Fibroblast of skin of right quadriceps (primary cell): Measurements from ENCODE around the gene PTCD1.
"Not testable (repeated sequence)": the region's sequence is repeated elsewhere in the genome, so short reads cannot be mapped to it uniquely, and the experiment has no call there.

Experiments
- DNase-seq: peaks from one replicate; pipeline ENCODE4 v3.0.0-alpha.2; 2013

PTCD1 gene

GRCh38 chr7:99447943-99448342 lies 9.3 kb upstream of the PTCD1 start:
- no peak for DNase-seq

DNA sequence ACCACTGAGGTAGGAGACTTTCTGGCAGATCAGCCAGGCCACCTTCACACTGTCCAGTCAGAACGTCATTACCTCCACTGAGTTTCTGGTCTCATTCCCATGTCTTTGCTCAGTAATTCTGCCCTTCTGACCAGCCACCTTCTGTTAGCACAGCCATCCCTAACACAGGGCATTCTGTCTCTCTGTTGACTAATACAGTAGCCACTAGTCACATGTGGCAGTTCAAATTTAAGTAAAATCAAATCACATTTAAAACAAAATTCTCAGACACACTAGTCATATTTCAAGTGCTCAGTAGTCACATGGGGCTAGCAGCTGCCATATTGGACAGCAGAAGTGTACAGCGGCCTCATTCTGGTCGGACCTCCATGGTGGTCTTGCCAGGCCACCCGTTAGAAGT lies 7.5 kb upstream of the PTCD1 start:
- no peak for DNase-seq

DNA sequence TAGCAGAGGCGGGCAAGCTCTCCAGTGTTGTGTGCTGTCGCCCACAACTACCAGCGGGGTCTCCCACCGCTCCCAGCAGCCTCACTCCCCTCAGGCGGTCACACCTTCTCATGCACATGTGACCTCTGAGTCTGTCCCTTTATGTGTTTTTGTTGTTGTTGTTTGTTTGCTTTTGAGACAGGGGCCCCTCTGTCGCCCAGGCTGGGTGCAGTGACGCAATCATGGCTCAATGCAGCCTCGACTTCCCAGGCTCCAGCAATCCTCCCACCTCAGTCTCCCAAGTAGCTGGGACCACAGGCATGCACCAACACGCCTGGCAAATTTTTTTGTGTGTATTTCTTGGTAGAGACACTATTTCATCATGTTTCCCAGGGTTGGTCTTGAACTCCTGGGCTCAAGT lies 1.6 kb upstream of the PTCD1 start:
- peak; percentile 27 for DNase-seq

- no peak for DNase-seq
Observed at GRCh38 chr7:99437946-99438572, 539 bp downstream of the PTCD1 start.

DNA sequence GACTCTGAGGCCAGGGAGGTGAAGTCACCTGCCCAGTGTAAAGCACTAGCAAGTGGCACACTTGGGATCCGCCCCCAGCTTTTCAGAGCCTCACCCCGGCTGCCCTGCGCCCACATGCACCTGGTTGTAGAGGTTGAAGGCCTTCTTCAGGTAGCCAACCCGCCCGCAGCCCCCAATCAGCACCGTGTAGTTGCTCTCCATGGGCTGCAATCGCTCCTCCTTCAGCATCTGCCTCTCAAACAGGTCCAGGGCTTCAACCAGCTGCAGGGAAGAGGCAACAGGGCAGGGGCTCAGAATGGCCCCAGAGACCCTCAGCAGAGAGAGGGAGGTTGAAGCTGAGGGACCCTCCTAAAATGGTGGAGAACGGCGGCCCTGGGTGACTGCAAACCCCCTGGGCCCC lies 5.4 kb downstream of the PTCD1 start:
- no peak for DNase-seq

- DNase-seq, result not testable (repeated sequence)
Observed at GRCh38 chr7:99431756-99432540, 6.7 kb downstream of the PTCD1 start.

DNA sequence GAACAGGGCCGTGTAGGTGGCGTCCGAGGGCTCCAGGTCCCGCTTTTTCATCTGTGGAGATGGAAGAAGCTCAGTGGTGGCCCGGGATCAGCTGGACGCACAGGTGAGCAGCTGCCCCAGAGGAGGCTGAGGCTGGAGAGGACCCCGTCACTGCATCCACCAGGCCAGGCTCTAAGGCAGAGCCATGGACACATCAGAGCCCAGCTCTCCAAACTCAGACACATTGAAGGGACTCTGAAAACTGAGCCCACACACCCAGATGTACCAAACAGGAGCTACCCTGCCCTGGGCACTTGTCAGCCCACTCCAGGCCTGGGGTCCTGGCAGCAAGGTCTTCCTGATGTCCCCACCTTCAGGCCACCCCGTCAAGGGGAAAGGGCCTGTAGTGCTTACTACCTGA lies 8.8 kb downstream of the PTCD1 start:
- DNase-seq, result no peak

- no peak for DNase-seq
Observed at GRCh38 chr7:99428972-99429566, 9.5 kb downstream of the PTCD1 start.

DNA sequence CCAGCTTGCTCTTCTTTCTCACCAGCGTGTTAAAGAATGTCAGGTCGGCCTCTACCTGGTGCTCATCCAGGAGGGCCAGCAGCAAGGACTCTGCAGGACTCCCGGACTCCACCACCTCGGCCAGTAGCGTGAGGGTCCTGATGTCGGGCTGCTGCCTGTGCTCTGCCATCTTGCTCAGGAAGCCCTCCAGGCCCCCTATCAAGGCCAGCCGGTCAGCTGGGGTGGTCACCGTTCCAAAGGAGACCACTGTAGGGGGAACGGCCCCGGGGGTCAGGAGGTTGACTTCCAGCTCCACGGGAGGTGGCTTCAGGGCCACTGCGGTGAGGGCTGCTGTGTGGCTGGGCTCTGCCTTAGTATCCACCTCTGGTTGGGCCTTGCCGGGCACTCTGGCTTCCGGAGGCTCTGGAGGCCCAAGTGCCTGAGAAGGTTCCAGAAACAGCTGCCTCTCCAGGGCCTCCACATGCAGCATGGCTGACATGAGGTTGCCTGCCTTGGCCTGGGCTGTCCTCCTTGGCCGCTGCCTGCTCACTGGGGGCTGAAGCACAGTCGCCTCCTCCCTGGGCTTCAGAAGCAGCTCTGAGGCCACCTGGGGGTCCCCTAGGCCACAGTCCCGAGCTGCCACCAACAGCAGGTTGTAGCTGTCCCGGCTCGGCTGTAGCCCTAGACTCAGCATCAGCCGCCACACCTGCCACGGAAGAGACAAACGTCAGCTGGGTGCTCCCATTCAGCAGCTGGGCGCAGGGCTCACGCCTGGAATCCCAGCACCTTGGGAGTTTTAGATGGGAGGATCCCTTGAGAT lies 13.5 kb downstream of the PTCD1 start:
- DNase-seq, result no peak

GRCh38 chr7:99422625-99423024 lies 16.0 kb downstream of the PTCD1 start:
- DNase-seq, result no peak

GRCh38 chr7:99422186-99422585 lies 16.4 kb downstream of the PTCD1 start:
- no peak for DNase-seq

DNA sequence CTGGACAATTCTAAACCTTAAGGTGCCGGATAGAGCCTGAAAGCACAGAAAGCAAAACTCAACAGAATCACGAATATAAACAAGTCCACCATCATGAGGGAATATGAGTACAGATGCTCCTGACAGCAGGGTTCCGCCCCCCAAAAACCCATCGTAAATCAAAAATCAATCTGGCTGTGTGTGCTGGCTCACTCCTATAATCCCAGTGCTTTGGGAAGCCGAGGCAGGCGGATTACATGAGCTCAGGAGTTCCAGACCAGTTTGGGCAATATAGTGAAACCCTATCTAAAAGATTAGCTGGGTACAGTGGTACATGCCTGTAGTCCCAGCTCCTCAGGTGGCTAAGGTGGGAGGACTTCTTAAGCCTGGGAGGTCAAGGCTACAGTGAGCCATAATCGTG lies 17.6 kb downstream of the PTCD1 start:
- no peak for DNase-seq

DNA sequence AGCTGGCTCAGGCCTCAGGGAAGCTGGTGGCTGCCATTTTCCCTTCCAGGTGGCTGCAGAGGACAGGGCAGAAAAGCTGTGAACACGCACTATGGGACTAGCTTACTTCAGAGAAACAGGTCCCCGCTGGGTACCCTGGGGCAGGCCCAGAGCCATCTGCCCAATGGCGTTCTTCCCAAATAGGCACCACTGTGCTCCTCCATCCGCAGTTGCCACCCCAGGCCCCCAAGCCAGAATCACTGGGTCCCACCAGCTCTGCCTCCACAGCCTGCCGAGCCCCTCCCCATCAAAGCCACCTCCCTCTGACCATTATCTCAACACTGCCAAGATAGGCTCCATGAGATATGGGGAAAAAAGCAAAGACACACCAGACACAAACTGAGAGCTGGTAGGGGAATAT lies 18.4 kb downstream of the PTCD1 start:
- DNase-seq, result no peak

GRCh38 chr7:99419323-99420021 lies 19.1 kb downstream of the PTCD1 start:
- no peak for DNase-seq

DNA sequence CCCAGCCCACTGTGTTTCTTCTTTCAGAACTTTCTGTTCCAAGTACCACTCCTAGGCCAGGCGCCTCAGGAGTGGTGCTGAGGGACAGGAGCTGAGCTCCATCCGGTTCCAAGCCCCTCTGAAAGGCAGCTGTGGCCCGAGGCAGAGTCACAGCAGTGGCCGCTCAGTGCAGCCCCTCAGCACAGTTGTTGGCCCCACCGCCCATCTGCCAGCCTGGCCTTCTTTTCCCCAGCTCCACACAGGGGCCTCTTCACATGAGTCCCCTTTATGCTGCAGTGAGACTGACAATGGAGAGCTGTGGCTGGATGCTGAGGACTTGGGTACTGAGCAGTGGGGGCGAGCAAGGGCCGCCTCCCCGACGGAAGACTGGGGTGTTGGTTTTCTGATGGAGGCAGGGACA lies 20.3 kb downstream of the PTCD1 start:
- no peak for DNase-seq

- peak; percentile 36 for DNase-seq
Observed at GRCh38 chr7:99415513-99416127, 23.0 kb downstream of the PTCD1 start.

DNA sequence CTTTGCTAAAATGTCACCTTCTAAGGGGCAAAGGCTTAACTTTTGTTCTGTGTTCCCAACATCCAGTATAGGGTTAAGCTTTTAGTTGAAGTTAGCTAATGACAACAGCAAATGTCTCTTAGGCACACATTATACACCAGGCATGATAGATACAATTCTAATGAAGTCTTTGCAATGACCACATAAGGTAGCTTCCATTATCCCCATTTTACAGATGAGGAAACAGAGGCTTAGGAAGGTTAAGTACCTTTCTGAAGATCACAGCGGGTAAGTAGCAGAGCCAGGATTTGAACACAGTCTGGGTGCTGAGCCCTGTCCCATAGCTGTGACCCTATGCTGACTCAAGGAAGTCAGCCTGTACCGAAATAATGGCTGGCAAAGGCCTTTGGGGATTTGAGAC lies 28.0 kb downstream of the PTCD1 start:
- no peak for DNase-seq

- DNase-seq, result no peak
Observed at GRCh38 chr7:99409806-99410205, 28.8 kb downstream of the PTCD1 start.

DNA sequence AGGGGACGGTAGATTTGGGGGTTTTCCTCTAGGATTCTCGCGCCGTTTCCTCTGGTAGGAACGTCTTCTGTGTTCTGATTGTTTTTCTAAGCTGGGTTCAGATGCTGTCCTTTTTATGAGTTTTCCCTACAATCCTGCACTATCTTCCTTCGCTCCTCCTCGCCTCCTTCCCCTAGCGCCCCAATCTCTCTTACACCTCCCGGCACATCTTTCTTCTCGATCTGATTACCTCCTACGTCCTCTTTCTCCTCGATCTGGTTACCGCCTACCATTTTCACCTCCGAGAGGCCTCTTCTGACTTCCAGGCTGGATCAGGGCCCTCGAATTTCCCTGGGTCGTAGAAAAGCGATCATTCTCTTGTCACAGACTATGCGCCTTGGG lies 29.4 kb downstream of the PTCD1 start:
- DNase-seq, result no peak

GRCh38 chr7:99408379-99409191 lies 30.0 kb downstream of the PTCD1 start, which contains the start of the genes BUD31 and PDAP1:
BUD31 (plus strand) TSS chr7:99408969; CDS start chr7:99411093, 2,124 bp downstream.
PDAP1 (minus strand) TSS chr7:99408597; CDS start chr7:99408548, 49 bp downstream.
- DNase-seq, result peak; percentile 95

- DNase-seq, result peak; percentile 75
Observed at GRCh38 chr7:99407872-99408378, 30.7 kb downstream of the PTCD1 start.
